Uterus (tissue), 2 donors: ENCODE results near the gene CIROP.

Experiments
- POLR2A ChIP-seq, 2 donors: fragments of 450-650 bp; IDR thresholded peaks; one replicate each; pipeline ENCODE4 v1.6.1; 2016; ENCODE audit warnings: antibody characterized with exemption in 2 of 2, mild to moderate bottlenecking in 1 of 2, moderate library complexity in 1 of 2
- TF ChIP-seq, protein P1 (sequence below), 4 experiments: fragments of 200-600 bp in 2 of 4; fragments of 450-650 bp in 2 of 4; sonication (generic) in 2 of 4; IDR thresholded peaks; one replicate each; pipeline ENCODE4 v1.5.1; 2016 to 2019; ENCODE audit warnings: antibody characterized with exemption in 4 of 4, mild to moderate bottlenecking in 2 of 4, moderate library complexity in 1 of 4

DNA sequence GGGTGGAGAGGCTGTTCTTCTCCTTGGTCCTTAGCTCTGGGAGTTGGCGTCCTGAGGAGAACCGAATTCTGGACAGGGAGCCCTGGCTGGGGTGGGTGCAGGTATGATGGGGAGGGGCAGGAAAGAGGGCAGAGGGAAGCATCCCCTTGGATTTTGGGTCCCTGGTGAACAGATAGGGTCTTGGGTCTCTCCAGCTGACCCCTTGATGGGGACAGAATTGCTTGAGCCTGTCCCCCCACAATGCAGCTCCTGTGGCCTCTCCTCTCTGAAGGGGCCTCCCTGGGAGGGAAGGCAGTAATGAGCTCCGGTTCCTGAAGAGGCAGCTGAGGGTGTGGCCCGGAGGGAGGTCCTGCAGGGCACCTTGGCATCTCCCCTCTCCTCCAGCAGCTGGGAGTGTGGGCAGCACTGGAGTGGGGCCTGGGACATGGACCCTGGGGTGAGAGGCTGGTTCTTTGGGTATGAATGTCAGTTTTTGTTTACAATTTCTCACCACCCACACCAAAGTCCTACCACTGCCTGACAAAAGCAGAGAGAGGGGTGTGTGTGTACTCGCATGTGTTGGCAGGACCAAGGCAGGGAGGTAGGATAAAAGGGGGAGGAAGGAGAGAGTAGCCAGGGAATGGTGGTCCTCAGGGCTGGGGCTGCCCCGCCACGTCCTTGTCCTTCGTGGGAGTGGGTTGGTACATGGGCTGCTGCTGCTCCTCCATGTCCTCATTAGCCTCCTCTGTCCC lies 21.9 kb upstream of the CIROP start:
- TF ChIP-seq, protein P1, sequence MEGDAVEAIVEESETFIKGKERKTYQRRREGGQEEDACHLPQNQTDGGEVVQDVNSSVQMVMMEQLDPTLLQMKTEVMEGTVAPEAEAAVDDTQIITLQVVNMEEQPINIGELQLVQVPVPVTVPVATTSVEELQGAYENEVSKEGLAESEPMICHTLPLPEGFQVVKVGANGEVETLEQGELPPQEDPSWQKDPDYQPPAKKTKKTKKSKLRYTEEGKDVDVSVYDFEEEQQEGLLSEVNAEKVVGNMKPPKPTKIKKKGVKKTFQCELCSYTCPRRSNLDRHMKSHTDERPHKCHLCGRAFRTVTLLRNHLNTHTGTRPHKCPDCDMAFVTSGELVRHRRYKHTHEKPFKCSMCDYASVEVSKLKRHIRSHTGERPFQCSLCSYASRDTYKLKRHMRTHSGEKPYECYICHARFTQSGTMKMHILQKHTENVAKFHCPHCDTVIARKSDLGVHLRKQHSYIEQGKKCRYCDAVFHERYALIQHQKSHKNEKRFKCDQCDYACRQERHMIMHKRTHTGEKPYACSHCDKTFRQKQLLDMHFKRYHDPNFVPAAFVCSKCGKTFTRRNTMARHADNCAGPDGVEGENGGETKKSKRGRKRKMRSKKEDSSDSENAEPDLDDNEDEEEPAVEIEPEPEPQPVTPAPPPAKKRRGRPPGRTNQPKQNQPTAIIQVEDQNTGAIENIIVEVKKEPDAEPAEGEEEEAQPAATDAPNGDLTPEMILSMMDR (IDR thresholded peaks at IDR 0.05): no peak
- no peak for TF ChIP-seq POLR2A (IDR thresholded peaks at IDR 0.05)
